GM12801 (cell line): ENCODE measurements around the gene ANO9.

ENCODE experiments used
- TF ChIP-seq, protein P1 (sequence below): IDR thresholded peaks from one replicate; pipeline ENCODE4 v1.5.1; 2011; ENCODE audit warnings: control low read depth; ENCODE audit not compliant: insufficient read length; ENCODE audit errors: extremely low read depth

Gene ANO9

DNA sequence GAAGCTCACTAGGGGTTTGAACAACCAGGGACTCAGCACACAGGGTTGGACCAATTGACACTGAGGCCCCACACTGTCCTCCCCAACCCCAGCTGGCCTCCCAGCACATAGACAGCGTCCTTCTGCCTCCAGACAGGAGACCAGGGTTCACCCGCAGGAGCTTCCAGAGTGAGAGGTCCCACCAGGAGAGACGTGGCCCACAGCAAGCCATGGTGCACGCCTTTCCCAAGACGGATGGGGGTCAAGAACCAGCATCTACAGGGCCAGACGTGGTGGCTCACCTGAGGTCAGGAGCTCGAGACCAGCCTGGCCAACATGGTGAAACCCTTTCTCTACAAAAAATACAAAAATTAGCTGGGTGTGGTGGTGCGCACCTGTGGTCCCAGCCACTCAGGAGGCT lies 15.0 kb downstream of the ANO9 start:
- TF ChIP-seq, protein P1, sequence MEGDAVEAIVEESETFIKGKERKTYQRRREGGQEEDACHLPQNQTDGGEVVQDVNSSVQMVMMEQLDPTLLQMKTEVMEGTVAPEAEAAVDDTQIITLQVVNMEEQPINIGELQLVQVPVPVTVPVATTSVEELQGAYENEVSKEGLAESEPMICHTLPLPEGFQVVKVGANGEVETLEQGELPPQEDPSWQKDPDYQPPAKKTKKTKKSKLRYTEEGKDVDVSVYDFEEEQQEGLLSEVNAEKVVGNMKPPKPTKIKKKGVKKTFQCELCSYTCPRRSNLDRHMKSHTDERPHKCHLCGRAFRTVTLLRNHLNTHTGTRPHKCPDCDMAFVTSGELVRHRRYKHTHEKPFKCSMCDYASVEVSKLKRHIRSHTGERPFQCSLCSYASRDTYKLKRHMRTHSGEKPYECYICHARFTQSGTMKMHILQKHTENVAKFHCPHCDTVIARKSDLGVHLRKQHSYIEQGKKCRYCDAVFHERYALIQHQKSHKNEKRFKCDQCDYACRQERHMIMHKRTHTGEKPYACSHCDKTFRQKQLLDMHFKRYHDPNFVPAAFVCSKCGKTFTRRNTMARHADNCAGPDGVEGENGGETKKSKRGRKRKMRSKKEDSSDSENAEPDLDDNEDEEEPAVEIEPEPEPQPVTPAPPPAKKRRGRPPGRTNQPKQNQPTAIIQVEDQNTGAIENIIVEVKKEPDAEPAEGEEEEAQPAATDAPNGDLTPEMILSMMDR: no peak

- TF ChIP-seq, protein P1: no peak
Observed at GRCh38 chr11:425301-425700, 16.5 kb downstream of the ANO9 start.

DNA sequence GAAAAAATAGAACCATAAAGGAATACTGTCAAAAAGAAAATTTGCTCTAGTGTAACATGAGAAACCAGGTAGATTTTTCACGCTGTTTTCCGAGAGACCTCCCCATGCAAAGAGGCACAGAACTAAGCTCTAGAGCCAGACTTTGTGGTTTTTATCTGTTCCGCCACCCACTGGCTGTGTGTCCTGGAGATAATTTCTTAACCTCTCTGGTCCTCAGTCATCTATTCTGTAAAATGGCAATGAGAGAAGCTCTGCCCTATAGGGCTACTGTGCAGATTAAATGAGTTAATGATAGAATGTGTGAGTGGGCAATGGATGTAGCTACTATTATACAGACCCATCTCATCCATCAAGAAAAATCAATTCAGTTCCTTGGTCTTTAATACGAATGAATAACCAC lies 17.6 kb downstream of the ANO9 start:
- TF ChIP-seq, protein P1: no peak

GRCh38 chr11:422249-422656 lies 19.6 kb downstream of the ANO9 start:
- TF ChIP-seq, protein P1: no peak

GRCh38 chr11:420911-421321 lies 20.9 kb downstream of the ANO9 start:
- TF ChIP-seq, protein P1: no peak

DNA sequence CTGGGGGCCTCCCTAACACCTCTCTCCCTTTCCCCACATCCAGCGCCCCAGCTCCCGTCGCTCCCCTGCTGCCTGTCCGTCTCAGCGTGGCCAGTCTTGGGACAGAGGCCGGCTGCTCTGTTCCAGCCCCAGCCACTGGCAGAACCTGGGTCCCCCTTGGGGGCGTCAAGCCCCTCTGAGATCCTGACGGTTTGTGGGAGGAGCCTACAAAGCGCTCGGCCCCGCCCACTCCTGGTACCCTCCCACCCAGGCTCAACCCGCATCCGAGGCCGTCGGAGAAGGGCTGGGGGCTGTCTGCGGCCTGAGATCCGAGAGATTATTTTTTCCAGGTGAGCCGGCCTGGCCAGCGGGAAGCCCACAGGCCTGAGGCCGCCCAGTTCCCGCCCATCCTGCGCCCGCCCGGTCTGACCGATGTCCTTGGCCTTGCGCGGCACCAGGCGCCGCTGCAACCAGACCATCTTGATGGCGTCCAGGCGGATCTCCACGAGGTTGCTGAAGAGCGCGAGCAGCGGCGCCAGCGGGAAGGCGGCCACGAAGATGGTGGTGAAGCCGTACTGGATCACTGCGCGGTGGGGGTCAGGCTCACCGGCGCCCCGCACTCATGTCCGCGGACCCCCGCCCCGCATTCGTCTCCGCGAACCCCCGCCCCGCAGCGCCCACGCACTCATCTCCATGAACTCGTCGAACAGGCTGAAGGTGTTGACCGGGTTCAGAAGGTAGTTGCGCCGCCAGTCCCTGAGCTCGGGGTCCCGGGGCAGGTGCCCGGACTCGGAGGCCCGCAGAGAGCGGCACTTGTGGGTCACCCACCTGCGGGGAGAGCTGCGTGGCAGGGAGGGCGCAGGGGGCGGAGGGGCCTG lies 21.5 kb downstream of the ANO9 start:
- TF ChIP-seq, protein P1: no peak

DNA sequence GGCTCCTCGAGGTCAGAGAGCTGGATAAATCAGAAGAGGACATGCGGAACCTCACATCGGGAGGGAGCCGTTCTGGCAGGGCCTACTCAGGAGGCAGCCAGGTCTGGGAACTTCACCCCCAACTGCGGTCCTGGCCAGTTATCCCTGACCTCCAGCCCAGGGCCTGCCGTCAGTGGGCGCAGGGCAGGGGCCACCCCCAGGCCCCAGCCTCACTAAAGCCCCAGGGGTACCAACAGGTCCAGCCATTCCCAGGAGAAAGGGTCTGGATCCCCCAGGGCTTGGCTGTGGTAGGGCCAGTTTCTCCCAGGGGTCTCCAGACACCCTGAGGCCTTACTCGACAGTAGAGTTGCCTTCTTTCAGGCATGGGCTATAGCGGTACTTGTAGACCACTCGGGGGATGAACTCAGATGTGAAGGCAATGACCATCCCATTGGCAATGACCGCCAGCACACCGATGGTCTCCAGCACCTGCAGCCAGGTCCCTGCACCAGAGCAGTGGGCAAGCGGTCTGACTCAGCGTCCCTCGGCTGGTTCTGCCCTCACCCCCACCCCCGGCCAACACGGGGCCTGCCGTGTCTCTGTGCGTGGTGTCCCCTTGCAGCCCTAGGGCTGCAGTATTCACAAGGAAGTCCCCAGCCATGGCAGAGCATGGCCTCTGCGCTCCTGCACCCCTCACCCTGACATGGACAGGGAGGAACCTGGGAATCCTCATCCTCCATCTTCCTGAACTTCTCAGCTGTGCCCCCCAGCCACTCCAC lies 22.4 kb downstream of the ANO9 start:
- TF ChIP-seq, protein P1: no peak
